HG03060 (cell line): Measurements from ENCODE around the gene MTSS2.

Experiments used
- ATAC-seq: cut with Tn5 transposase; IDR thresholded peaks from one replicate; pipeline ENCODE4 v1.9.1; 2021; ENCODE audit warnings: low read depth, moderate number of reproducible peaks; ENCODE audit not compliant: unreplicated experiment

The MTSS2 gene, protein sequence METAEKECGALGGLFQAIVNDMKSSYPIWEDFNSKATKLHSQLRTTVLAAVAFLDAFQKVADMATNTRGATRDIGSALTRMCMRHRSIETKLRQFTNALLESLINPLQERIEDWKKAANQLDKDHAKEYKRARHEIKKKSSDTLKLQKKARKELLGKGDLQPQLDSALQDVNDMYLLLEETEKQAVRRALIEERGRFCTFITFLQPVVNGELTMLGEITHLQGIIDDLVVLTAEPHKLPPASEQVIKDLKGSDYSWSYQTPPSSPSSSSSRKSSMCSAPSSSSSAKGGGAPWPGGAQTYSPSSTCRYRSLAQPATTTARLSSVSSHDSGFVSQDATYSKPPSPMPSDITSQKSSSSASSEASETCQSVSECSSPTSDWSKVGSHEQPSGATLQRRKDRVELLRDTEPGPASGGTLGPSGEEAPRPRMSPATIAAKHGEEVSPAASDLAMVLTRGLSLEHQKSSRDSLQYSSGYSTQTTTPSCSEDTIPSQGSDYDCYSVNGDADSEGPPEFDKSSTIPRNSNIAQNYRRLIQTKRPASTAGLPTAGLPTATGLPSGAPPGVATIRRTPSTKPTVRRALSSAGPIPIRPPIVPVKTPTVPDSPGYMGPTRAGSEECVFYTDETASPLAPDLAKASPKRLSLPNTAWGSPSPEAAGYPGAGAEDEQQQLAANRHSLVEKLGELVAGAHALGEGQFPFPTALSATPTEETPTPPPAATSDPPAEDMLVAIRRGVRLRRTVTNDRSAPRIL

DNA sequence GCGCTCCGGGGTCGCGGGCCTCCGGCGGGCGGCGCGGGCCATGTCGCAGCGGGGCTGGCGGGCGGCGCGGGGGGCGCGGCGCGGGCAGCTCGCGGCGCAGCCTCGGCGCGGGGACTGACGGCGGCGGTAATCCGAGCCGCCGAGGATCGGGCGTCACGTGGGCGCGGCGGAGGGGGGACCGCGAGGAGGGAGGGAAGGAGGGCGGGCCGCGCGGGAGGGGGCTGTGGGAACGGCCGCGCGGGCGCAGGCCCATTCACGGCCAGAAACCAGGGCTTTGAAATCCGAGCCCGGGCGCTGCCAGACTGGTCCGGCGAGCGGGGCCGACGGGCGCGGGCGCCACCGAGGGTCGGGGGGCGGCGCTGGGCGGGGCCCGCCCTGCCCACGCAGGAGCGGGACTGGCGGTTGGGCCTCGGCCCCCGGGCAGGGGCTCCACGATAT is at the start of gene MTSS2:
MTSS2 (minus strand) TSS at position 116 of the 438 bp plus-strand sequence. CDS start 262 bp downstream, outside the sequence.
- ATAC-seq: no peak

DNA sequence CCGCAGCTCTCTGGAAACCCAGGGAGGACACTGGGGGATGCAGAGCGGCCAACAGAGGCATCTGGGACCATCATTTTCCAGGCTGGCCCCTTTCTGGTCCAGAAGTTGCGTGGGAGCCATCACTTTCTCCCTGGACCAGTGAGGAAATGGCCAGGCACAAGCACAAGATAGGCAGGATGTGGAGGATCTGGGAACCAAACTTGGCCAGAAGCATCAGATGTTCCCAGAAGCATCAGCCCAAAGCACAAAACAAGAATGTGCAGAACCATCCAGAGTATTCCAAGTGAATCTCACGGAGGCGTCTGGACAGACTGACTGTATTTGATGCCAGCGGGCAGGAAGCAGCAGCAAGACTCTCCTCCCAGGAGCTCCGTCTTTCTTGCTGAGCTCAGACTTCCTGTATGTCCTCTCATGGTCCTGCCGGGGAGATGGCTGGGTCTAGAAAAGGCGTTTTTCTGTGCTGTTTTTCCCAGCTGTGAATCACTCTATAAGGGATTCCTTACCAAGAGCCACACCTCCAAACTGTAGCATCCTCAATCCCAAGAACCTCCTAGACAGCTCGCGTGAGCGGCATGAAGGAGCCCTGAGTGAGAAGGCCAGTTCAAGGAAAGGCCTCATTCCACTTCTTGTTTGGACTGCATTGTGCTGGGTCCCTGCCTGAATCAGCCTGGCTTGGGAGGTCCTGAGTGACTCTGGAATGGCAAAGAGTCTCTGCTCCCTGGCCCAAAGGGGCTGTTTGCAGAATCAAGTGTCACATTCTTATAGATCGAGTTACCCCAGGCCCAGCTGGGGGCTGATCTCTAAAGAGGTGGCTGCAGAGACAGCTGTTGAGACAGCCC is 49.5 kb upstream of the MTSS2 start:
- no peak for ATAC-seq

DNA sequence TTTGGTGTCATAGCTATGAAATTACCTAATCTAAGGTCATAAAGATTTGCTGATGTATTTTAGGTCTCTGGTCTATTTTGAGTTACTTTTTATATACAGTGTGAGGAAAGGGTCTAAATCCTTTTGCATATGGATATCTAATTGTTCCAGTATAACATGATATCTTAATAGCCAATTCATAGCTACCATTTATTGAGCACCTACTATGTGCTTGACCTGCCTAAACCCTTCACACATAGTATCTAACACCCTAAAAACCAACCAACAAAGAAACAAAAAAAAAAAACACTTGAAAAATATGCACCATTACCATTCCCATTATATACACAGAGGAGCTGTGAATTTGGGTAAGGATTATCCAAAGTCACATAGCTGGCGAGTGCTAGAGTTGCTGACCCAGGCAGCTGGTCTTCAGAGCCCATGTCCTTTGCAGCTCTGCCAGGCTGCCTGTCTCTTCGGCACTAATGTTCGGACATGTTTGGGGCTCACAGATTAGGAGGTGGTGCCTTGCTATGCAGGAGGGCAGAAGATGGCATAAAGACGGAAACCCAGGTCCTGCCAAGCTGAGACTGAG is 48.8 kb upstream of the MTSS2 start:
- ATAC-seq: no peak

DNA sequence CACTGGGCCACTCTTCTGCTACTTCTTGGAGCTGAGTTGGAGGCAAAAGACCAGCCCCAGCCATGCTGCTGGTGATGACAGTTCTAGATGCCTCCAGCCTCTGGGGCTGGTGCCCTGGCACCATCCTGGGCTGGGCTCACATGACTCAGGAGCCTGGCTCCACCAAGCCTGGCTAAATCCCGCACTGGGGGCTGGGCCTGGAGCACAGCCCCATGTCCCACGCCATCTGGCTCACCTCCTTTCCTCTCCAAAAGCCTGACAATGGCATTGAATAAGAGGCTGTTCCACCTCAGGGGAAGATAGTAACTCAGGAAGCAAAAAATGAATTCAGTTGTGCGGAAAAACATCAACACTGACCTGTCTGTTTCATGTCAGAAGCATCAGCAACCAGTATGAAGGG is 45.1 kb upstream of the MTSS2 start:
- ATAC-seq: no peak

DNA sequence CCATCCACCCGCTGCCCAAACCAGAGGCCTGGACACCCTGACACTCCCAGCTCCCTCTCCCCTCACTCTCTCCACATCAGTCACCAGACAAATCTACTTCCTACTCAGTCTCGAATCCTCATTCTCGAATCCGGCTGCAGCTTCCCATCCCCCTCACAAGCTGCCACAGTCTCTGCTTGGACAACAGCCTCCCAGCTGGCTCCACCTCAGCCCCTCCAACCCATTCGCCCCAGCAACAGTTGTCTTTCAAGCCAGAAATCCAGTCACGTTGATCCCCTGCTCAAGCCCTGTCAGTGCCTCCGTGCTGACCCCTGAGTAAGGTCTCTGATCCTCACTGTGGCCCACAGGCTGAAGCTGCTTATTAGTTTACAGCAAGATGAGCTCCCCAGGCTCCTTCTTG is 44.2 kb upstream of the MTSS2 start:
- ATAC-seq: no peak

DNA sequence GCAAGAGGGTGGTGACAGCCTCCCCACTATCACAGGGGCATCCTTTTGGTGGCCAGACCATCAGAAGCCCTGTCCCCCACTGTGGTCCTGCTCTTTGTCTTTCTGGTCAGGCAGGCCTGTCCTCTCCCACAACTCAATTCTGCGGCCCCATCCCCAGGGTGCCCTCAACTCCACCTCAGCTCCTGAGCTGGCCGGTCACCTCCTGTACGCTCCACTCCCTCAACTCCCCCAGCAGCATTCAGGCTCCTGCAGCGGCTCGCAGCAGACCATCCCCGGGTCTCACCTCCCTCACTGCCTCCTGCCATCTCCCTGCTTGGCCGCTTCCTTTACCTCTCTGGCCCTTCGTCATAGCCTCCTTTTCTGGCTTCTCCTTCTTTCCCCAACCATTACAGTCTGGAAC is 43.4 kb upstream of the MTSS2 start:
- no peak for ATAC-seq

DNA sequence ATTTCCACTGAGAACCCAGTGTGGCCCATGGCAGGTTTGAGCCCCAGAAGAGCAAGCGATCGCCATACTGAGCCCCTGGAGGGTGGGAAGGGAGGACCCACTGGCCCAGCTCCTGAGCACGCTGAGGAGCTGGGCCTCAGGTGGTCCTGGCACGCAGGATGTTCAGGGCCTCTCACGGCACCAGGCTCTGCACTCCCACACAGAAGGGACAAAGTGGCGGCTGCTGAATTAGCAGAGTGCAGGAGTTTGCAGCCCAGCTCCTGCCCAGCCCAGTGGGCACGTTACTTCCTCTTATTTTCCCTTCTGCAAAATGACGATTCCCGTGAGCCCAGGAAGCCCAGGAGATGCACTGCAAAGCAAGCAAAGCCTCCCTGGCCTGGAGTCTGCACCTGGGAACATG is 42.3 kb upstream of the MTSS2 start:
- ATAC-seq: no peak

DNA sequence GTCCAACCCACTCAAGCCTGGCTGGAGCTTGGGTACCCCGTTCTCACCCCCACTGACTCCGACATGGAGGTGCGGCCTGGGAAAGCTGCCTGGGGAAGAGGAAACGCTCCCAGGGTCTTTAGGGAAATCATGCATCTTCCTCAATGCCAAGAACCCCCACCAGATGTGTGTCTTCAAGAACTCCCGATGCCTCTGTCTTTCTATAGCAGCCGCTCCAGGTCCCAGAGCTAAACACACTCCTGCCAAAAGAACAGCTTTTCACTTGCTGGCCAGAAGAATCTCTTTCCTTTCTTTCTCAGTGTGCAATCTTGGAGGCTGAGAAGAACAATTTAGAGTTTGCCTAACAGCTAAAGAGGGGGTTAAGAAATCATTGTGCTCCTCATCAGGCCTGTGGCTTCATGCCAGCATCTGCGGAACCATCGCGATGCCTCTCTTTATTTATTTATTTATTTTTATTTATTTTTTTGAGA is 41.1 kb upstream of the MTSS2 start:
- no peak for ATAC-seq

DNA sequence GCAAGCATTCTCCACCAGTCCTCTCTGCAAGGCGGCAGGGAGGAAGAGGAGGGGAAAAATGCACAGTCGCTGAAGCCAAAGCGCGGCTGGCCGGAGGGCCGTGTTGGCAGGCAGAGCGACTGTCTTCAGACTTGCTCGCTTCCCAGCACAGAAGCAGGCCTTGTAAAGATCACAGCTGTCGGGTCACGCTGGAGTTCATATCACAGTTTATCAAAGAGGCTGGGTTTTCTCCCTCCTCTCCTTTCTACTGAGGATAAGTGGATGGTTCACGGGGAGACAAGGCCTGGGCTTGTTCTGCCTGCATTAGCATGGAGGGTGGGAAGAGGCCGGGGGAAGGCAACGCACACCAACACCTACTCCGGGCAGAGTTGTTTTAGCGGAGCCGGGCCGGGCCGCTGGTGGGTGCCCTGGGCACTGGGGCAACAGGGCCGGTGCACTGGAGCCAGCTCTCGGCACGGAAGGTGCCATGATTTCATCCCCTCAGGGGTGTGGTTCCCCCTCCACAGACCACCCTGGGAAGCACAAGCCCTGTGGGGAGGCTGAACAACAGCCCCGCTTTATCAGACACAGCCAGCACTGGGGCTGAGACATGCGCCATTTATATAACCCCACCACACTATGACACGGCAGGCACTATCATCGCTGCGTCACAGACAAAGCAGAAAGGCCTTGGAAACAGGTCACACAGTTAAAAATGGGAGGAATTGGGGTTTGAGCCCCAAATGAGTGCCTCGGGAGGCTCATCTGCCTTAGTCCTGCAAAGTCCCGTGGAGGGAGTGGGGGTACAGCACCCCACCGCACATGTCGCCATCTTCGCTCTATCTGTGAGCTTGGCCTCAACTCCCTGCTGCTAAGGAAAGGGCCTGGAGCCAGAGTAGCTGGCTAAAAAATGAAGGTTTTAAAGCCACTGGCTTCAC is 40.3 kb upstream of the MTSS2 start:
- ATAC-seq: no peak

DNA sequence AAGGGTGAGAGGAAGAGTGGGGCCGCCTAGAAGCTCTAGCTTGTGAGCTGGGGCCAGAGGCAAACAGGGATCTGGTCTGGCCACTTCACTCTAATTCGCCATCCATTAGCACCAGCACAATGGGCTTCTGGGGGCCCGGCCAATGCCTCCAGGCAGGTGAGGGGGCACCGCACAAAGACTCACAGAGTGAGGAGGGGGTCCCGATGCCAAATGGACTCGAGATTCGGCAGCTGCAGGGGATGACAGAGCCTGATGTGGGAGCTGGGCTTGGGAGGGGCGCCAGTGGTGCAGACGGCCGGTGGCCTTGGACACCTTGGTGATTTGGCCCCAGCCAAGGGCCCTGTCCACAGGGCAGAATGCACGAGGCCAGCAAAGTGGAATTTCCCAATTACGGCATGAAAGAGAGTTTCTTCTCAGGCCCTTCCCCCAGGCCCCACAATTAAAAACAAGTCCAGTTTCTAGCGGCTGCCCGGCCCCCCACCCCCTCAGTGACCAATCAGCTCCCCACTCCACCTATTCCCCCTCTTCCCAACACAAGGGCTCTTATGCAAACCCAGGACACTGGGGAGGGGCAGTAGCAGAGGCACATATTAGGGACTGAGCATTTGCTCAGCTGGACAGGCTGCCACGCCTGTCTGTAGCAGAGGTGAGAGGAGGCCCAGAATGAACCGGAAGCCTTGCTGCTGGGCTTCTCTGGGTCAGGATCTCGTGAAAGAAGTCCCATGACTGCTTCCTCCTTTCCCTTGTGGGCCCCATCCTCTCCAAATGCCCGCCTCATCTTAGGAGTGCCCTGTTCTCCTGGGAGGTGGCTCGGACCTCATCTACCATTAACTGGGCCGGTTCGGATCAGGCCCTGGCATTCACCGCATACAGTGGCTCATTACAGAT is 39.4 kb upstream of the MTSS2 start:
- ATAC-seq: no peak

DNA sequence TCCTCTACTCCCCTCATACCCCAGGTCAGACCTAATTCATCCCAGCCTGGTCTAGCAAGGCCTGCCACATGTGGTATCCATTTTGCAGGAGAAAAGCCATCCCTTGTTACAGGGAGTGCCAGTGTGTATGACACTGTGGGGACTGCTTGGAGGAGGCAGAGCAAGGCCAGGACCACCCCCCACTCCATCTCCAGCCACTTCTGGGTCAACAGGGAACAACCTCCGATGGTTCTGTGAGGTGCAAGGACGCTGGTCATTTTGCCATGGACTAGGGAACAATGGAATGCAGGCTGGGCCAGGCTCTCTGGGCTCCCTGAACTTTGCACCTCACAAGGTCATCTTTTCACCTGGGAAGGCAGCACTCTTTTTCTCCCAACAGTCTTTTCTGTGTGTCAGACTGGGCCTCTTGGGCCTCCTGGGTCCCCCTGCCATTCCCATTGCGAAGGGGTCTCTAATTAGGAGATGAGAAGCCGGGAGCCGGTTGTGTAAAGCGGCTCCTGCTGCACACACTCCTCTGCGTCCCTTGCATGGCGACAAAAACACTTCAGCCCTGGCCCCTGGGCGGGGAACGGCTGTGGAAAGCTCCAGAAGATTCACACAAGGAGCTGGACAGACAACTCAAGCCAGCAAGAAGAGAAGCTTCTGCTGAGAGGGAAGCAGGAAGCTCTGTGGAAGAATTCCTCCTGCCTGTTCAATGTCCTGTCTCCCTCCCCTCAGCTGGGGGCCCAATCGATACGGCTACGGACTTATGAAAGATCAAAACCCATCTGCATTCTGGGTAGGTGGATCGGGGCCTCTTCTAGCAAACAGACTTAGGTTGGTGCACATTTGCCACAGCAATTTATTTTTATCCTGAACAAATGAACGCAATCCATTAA is 38.5 kb upstream of the MTSS2 start:
- ATAC-seq: no peak

DNA sequence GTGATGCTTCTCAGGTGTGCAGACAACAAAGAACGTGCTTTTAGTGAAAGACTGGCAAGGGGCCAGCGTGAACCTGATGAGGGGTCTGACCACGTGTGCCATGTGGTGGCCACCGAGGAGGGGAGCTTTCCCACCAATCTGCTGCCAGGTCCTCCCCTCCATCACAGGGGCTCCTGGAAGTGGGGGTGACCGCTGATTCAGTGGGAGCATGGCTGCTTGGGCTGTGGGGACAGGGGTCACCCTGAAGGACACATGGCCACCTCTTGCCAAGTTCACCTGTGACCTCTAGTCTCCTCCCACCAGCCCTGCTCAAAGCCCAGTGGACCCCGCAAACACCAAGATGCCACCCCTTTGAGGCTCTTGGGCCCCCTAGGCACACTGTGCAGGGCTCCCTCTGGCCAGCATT is 37.9 kb upstream of the MTSS2 start:
- ATAC-seq: no peak

DNA sequence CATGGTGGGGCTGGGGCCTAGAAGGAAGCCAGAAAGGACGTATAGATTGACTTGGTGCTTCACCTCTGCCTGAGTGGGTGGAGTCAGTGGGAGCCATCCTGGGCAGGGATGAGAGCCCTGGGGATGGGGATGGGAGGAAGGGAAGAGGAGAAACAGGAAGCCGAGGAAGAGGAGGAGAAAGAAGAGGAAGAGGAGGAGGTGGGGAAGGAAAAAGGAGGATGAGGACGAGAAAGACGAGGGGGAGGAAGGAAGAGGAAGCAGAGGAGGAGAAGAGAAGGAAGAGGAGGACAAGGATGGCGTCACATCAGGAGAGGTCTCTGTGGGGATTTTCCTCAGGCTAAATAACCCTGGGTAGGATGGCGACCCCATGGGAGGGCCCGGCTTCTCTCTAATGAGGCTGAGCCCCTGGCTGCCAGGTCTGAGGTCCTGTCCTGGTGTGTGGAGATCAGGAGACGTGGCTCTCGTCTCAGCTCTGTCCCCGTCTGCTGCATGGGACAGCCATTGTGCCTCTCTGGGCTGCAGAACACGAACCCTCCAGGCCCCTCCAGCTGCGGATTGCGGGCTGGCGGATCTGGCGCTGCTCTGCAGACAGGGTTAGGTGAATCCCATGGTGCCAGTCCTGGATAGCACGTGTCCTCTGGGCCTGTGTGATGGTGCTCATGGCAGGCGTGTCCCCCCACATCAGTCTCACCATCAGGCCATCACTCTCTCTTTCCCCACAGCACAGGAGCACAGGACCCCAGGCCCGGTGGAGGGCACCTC is 35.5 kb upstream of the MTSS2 start:
- no peak for ATAC-seq

DNA sequence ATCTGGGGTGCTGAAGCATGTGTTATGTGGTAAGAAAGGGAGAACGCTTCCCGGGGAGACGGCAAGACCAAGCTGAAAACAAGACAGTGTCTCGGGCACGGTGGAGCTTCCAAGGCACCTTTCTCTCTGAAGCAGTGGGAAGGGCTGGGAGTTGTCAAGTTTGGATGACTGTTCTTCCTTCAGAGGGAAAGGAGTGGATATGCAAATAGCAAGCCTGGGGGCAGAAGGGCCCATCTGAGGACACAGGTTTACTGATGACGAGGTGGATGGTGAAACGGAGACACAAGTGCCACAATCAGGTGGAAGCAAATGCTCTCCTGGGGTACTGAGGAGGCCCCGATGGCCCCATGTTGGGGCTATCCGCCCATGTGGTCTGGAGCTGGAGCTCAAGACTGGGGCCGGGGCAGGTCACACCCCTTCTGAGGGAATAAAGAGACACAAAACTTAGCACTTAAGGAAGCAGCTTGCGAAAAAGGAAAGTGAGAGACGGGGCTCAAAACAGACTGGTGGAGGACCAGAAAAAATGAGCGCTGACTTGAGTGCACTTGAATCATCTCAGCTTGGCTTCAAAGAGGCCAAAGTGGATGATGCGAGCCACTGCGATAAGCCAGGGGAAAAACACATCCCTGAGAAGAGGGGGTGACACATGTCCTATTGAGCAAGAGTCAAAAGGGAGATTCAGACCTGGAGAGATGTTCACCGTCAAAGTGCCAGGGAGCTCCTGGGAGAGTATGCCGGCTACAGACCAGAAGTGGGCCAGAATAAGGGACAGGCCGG is 34.8 kb upstream of the MTSS2 start:
- ATAC-seq: no peak

DNA sequence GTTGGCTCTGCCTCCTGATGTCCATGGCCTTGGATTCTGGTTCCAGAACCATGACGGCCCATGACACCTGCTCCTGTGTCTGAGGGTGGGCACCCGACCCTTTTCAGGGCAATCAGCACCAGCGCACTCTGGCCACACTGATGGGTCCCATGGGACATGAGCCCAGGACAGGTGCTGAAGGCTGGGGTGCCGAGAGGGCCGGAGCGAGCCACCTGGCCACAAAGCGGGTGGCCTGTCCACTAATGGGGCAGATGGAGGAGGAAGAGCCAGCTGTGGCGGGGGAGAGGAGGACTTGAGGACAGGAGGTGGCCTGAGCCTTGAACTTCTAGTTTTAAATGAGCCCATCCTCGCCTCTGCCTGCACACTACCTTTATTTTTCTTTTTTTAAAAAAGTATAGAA is 31.2 kb upstream of the MTSS2 start:
- ATAC-seq: no peak

DNA sequence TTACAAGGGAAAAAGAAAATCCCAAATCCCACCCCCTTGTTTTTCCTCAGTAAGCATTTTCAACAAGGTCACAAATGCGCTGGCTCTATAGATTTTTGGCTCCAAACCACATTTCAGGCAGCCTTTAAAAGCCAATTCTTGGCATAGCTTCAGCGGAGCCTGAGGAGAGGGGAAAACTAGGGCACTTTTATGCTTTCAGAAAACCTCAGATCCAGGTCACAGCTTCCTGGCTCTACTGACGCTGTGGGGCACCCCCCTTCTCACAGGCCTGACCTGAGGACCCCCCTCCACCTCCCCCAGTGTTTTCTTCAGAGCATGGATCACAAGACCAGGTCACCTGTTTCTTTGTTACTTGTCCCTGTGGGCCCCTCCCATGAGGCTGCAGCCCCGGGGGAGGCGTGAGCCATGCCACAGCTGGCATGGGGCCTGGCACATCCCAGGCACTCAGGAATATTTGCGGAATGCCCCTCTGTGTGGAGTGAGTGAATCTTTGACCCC is 30.1 kb upstream of the MTSS2 start:
- no peak for ATAC-seq
